Kidney (tissue), 14 donors: ENCODE measurements around the gene ABHD17B. TPM values are rescaled to one million over a fixed set of nuclear protein-coding genes. Genes with fewer than 3 reads are reported as not detected.

ENCODE experiments used
- DNase-seq, 5 donors: peaks; one replicate each; pipeline ENCODE4 v3.0.0-alpha.2; 2013 to 2020
- FAIRE-seq: peaks from 2 replicates; lab custom pipeline; 2012; peaks lifted over from hg19 to GRCh38; lab: Jason Lieb, UNC
- H3K27ac ChIP-seq, 2 donors: one replicate each; pipeline ENCODE4 v1.7.0; 2013; ENCODE audit warnings: low read depth in 2 of 2, low read length in 2 of 2, inconsistent platforms in 1 of 2
- H3K27me3 ChIP-seq: one replicate; pipeline ENCODE4 v1.7.1; 2013; ENCODE audit warnings: low read length, inconsistent platforms; ENCODE audit not compliant: control insufficient read depth, insufficient read depth
- H3K36me3 ChIP-seq, 3 donors: one replicate each; pipeline versions ENCODE4 v1.7.0 to v1.7.1; 2013; ENCODE audit warnings: low read length in 3 of 3, control low read depth in 1 of 3, inconsistent platforms in 1 of 3; ENCODE audit not compliant: insufficient read depth in 3 of 3, control insufficient read depth in 2 of 3
- H3K4me1 ChIP-seq, 3 donors: one replicate each; pipeline versions ENCODE4 v1.7.0 to v1.7.1; 2013; ENCODE audit warnings: low read length in 3 of 3, inconsistent platforms in 1 of 3, low read depth in 1 of 3; ENCODE audit not compliant: control insufficient read depth in 2 of 3, insufficient read depth in 2 of 3
- H3K4me3 ChIP-seq, 3 donors: one replicate each; pipeline versions ENCODE4 v1.7.0 to v1.8.1; 2013; ENCODE audit warnings: low read length in 3 of 3, control low read depth in 1 of 3, inconsistent platforms in 1 of 3
- H3K9ac ChIP-seq, 3 donors: one replicate each; pipeline versions ENCODE4 v1.7.0 to v1.7.1; 2013; ENCODE audit warnings: low read length in 3 of 3, control low read depth in 1 of 3, inconsistent platforms in 1 of 3
- H3K9me3 ChIP-seq, 3 donors: one replicate each; pipeline versions ENCODE4 v1.7.0 to v1.7.1; 2013; ENCODE audit warnings: low read length in 3 of 3, control low read depth in 1 of 3, inconsistent platforms in 1 of 3; ENCODE audit not compliant: control insufficient read depth in 2 of 3, insufficient read depth in 1 of 3
- intact Hi-C: fragments of 100-400 bp; cut with DNase I; formaldehyde crosslinking; loops from one replicate; pipeline ENCODE4 v1.11.1; 2022
- polyA plus RNA-seq: library from polyadenylated mRNA; stranded (reverse); fragments of 350-450 nt; fragmentation: Illumina TruSeq; extraction: RNeasy Lipid Tissue Mini Kit (QIAGEN cat#74804); gene quantifications from one replicate; pipeline ENCODE4 v1.2.3, GENCODE V29; 2014; ENCODE audit warnings: low read depth, low replicate concordance; ENCODE audit not compliant: insufficient read depth
- total RNA-seq: library from RNA; stranded (reverse); fragmentation: NEBNext Ultra II Directional; extraction: Animal tissue kit (Norgen Biotek cat#: 25700); gene quantifications from one replicate; pipeline ENCODE4 v1.2.1, GENCODE V29; 2021
- TF ChIP-seq, protein P1 (sequence below): IDR thresholded peaks from 3 replicates; pipeline ENCODE4 v1.5.1; 2012; ENCODE audit warnings: mild to moderate bottlenecking, moderate library complexity, borderline replicate concordance; ENCODE audit not compliant: insufficient read depth; ENCODE audit errors: extremely low read depth
- donor health status: control.
- donor health status: control.
- donor health status: control.
- donor health status: control.
- donor health status: control.
- donor health status: DM: yes; HTN: yes; CAD: no.
- donor health status: Normal renal cell carcinoma (clear cell type).

ABHD17B gene
- total and polyA plus RNA-seq, 2 donors from 2014 or later = 9.0 to 19.0 TPM

DNA sequence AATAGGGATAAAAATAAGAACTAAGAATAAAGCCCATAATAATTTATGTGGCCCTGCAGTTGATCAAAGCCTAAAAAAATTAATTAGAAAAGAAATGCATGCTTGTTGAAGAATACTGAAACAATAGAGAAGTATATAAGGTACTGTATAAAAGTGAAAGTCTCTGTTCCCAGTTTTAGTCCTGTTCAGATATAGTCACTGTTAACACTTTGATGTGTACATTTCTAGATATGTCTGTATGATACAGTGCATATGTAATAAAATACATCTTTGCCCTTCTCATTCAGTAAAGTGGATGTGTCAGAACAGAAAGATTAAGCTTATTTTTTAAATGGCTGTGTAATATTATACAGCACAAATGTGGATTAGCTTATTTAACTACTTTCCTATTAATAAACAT lies 4.5 kb upstream of the ABHD17B start:
- no peak overlapping the region for H3K27ac ChIP-seq
- H3K27me3 ChIP-seq = no peaks in the 10 kb centered on the region
- FAIRE-seq (no peak), DNase-seq (no peak)
- H3K9me3 ChIP-seq = no peaks in the 10 kb centered on the region
- H3K4me3 ChIP-seq = no peak overlapping the region
- TF ChIP-seq, protein P1, sequence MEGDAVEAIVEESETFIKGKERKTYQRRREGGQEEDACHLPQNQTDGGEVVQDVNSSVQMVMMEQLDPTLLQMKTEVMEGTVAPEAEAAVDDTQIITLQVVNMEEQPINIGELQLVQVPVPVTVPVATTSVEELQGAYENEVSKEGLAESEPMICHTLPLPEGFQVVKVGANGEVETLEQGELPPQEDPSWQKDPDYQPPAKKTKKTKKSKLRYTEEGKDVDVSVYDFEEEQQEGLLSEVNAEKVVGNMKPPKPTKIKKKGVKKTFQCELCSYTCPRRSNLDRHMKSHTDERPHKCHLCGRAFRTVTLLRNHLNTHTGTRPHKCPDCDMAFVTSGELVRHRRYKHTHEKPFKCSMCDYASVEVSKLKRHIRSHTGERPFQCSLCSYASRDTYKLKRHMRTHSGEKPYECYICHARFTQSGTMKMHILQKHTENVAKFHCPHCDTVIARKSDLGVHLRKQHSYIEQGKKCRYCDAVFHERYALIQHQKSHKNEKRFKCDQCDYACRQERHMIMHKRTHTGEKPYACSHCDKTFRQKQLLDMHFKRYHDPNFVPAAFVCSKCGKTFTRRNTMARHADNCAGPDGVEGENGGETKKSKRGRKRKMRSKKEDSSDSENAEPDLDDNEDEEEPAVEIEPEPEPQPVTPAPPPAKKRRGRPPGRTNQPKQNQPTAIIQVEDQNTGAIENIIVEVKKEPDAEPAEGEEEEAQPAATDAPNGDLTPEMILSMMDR = no peak
- intact Hi-C loops = no loop called here
- H3K4me1 ChIP-seq = peaks cover 0 to 4% (median 0%) of the 10 kb centered on the region in 3 donors
- no peak overlapping the region for H3K9ac ChIP-seq
- no peaks in the 10 kb centered on the region for H3K36me3 ChIP-seq

- TF ChIP-seq, protein P1 = no peak
- Histone ChIP-seq H3K36me3 (no peaks in the 10 kb centered on the region), H3K4me3 (peak overlapping the region; percentile 83 to 91 (median 83)), H3K27me3 (no peaks in the 10 kb centered on the region), H3K9ac (peak overlapping the region; percentile 60 to 87 (median 66)), H3K9me3 (no peaks in the 10 kb centered on the region), H3K27ac (peak overlapping the region; percentile 66 to 81), H3K4me1 (peaks cover 0 to 4% (median 0%) of the 10 kb centered on the region in 3 donors)
- FAIRE-seq = no peak
- no peak for DNase-seq
- intact Hi-C loops = no loop called here
These were observed 929 bp upstream of the ABHD17B start for GRCh38 chr9:71911908-71912335.

DNA sequence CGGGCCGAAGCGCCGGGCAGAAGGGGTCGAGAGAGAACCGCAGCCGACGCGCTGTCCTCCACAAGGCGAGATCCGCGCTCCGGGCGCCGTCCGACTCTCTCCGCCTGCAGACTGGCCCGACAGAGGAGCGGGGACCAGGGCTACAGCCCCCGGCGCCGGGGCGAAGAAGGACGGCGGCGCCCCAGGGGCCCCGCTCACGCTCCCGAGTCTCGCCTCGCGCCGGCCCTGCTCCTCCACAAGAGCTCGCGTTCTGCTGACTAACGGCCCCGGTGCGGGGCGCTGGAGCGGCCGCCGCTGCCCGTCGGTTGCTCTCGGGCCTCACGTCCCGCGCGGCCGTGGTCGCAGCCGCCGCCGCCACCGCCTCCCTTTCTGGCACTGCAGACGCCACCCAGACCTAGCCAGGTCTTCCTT lies 338 bp downstream of the ABHD17B start:
- no peak for DNase-seq

More for the DNA sequence above, 338 bp downstream of the ABHD17B start:
- intact Hi-C loops = no loop called here
- peak overlapping the region; percentile 66 to 81 for H3K27ac ChIP-seq
- H3K36me3 ChIP-seq = no peaks in the 10 kb centered on the region
- TF ChIP-seq, protein P1 = no peak
- H3K9ac ChIP-seq = peak overlapping the region; percentile 6 to 85 (median 78)
- H3K27me3 ChIP-seq = no peaks in the 10 kb centered on the region
- H3K4me3 ChIP-seq = peak overlapping the region; percentile 83 to 93 (median 91)
- FAIRE-seq = no peak
- H3K9me3 ChIP-seq = no peaks in the 10 kb centered on the region
- H3K4me1 ChIP-seq = peaks cover 0 to 4% (median 0%) of the 10 kb centered on the region in 3 donors
